ENCODE results near the gene PHF8. TPM values are rescaled to one million over a fixed set of nuclear protein-coding genes. Genes with fewer than 3 reads are reported as not detected.

PHF8 gene
- total RNA-seq, 3 donors from 2014 or later, result 25.3 to 43.5 (median 32.8) TPM

DNA sequence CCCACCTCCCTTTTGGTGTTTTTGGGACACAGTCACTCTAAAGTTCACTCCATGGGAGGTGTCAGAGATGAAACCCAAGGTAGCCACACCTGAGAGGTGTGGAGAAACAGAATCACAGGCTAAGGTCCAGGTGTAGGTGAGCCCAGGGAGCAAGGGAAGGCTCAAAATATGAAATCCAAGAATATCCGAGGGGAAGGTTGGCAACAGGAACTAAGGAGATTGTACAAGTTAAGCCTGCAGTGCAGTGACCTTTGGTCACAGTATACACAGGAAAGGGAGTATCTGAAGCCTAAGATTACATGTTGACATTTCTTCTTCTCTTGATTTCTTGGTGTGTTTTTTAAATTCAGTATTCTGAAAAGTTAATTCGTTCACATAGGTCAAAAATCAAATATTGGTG lies 46.5 kb downstream of the PHF8 start:
- peaks cover 0 to 40% of the 10 kb centered on the region in 2 donors for H3K27me3 ChIP-seq
- H3K27ac ChIP-seq, result no peak overlapping the region
- no peaks in the 10 kb centered on the region for H3K4me1 ChIP-seq
- no peak overlapping the region for H3K4me3 ChIP-seq
- intact Hi-C loops (cut with DNase I; ENCODE audit: low total_unique reads), result no loop called here
- TF ChIP-seq, protein P1, sequence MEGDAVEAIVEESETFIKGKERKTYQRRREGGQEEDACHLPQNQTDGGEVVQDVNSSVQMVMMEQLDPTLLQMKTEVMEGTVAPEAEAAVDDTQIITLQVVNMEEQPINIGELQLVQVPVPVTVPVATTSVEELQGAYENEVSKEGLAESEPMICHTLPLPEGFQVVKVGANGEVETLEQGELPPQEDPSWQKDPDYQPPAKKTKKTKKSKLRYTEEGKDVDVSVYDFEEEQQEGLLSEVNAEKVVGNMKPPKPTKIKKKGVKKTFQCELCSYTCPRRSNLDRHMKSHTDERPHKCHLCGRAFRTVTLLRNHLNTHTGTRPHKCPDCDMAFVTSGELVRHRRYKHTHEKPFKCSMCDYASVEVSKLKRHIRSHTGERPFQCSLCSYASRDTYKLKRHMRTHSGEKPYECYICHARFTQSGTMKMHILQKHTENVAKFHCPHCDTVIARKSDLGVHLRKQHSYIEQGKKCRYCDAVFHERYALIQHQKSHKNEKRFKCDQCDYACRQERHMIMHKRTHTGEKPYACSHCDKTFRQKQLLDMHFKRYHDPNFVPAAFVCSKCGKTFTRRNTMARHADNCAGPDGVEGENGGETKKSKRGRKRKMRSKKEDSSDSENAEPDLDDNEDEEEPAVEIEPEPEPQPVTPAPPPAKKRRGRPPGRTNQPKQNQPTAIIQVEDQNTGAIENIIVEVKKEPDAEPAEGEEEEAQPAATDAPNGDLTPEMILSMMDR (IDR thresholded peaks at IDR 0.05), result no peak
- TF ChIP-seq POLR2A (IDR thresholded peaks at IDR 0.05), result no peak
- no peak for TF ChIP-seq POLR2AphosphoS5 (IDR thresholded peaks at IDR 0.05)
- no peaks in the 10 kb centered on the region for H3K9me3 ChIP-seq
- H3K36me3 ChIP-seq, result no peaks in the 10 kb centered on the region
- DNase-seq (ENCODE audit: low spot score in 2 of 2), result no peak

DNA sequence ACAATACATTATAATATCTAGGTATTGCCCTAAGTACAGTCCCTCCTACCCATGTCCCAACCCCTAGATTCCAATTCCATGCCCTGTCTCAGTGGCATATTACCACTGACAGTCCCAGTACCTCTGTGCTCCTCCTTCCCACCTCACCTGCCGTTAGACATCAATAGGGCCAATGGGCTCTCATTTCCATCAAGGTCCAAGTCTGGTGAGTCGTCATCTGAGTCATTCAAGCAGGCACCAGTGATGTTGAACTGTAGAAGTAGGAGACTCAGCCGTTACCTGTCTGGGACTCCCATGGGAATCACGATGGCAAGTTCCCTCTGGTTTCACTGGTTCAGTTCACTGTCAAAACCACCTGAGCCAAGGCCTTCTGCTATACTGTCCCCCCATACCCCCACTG lies 51.7 kb downstream of the PHF8 start:
- H3K4me1 ChIP-seq, result no peaks in the 10 kb centered on the region
- no peak overlapping the region for H3K27ac ChIP-seq
- H3K4me3 ChIP-seq, result no peak overlapping the region
- H3K36me3 ChIP-seq, result no peaks in the 10 kb centered on the region
- TF ChIP-seq POLR2AphosphoS5 (IDR thresholded peaks at IDR 0.05), result no peak
- H3K27me3 ChIP-seq, result peaks cover 0 to 19% of the 10 kb centered on the region in 2 donors
- intact Hi-C loops (cut with DNase I; ENCODE audit: low total_unique reads), result no loop called here
- no peak for DNase-seq (ENCODE audit: low spot score in 2 of 2)
- H3K9me3 ChIP-seq, result no peaks in the 10 kb centered on the region

DNA sequence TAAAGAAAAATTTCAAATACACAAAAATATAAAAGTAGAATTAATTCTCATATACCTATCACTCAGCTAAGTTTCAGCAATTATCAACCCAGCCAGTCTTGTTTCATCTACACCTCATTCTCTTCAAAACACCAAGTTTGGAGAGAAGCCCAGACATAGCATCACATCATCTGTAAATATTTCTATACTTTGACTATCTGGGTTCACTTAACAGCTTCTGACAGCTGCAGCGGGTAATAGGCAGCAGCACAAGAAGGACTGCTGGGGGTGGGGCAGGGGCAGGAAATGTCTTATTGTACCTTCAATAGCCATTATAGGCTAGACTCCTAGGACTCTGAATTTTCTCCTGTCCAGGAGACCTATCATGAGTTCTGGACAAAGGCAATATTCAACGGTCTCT lies 54.1 kb downstream of the PHF8 start:
- peaks cover 0 to 13% of the 10 kb centered on the region in 2 donors for H3K27me3 ChIP-seq
- no peak for DNase-seq (ENCODE audit: low spot score in 2 of 2)
- no peaks in the 10 kb centered on the region for H3K4me1 ChIP-seq
- H3K27ac ChIP-seq, result no peak overlapping the region
- TF ChIP-seq POLR2A (IDR thresholded peaks at IDR 0.05) (no peak), POLR2AphosphoS5 (IDR thresholded peaks at IDR 0.05) (no peak)
- TF ChIP-seq, protein P1 (IDR thresholded peaks at IDR 0.05), result no peak
- no peaks in the 10 kb centered on the region for H3K36me3 ChIP-seq
- H3K4me3 ChIP-seq, result no peak overlapping the region
- intact Hi-C loops (cut with DNase I; ENCODE audit: low total_unique reads), result no loop called here
- H3K9me3 ChIP-seq, result no peaks in the 10 kb centered on the region

DNA sequence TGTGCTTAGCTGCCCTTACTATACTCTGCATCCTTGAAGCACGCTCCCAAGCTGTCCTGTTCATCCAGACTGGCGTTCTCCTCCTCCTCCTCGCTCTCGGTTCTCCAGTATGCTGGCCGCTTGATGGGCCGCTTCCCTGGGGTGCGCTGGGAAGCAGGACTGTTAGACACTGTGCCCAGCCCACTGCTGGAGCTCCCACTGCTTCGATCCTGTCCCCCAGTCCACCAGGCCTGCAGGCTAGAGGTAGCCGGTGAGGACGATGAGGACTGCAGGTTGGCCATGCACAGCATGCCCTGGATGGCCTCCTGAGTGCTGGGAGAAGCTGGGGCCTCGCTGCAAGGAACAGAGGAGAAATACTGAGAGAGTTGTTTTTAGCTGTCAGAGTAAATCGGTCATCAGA lies 59.4 kb downstream of the PHF8 start:
- no peak for TF ChIP-seq POLR2AphosphoS5 (IDR thresholded peaks at IDR 0.05)
- H3K9me3 ChIP-seq, result no peaks in the 10 kb centered on the region
- no peaks in the 10 kb centered on the region for H3K27me3 ChIP-seq
- no peak overlapping the region for H3K4me3 ChIP-seq
- no peak overlapping the region for H3K27ac ChIP-seq
- intact Hi-C loops (cut with DNase I; ENCODE audit: low total_unique reads), result no loop called here
- H3K36me3 ChIP-seq, result peaks cover 5% of the 10 kb centered on the region
- no peak for DNase-seq (ENCODE audit: low spot score in 2 of 2)
- H3K4me1 ChIP-seq, result no peaks in the 10 kb centered on the region

DNA sequence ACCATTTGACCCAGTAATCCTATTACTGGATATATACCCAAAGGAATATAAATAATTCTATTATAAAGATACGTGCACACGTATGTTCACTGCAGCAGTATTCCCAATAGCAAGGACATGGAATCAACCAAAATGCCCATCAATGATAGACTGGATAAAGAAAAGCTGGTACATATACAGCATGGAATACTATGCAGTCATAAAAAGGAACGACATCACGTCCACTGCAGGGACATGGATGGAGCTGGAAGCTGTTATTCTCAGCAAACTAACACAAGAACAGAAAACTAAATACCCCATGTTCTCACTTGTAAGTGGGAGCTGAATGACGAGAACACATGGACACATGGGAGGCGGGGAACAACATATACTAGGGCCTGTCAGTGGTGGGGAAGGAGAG lies 69.7 kb downstream of the PHF8 start:
- Histone ChIP-seq H3K27ac (no peak overlapping the region), H3K27me3 (no peaks in the 10 kb centered on the region), H3K36me3 (no peaks in the 10 kb centered on the region), H3K4me1 (no peaks in the 10 kb centered on the region), H3K4me3 (no peak overlapping the region), H3K9me3 (peaks cover 2 to 13% of the 10 kb centered on the region in 2 donors)
- TF ChIP-seq, protein P1 (IDR thresholded peaks at IDR 0.05), result no peak
- TF ChIP-seq POLR2AphosphoS5 (IDR thresholded peaks at IDR 0.05) (no peak), POLR2A (IDR thresholded peaks at IDR 0.05) (no peak)
- intact Hi-C loops (cut with DNase I; ENCODE audit: low total_unique reads), result no loop called here
- no peak for DNase-seq (ENCODE audit: low spot score in 2 of 2)

DNA sequence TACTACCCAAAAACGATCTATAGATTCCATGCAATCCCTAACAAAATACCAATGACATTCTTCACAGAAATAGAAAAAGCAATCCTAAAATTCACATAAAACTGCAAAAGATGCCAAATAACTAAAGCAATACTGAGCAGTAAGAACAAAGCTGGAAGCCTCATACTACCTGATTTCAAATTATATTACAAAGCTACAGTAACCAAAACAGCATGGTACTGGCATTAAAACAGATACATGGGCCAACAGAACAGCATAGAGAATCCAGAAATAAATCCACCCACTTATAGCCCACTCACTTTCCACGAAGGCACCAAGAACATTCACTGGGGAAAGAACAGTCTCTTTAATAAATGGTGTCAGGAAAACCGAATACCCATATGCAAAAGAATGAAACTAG lies 74.7 kb downstream of the PHF8 start:
- H3K4me1 ChIP-seq, result no peaks in the 10 kb centered on the region
- H3K9me3 ChIP-seq, result peaks cover 3 to 19% of the 10 kb centered on the region in 2 donors
- DNase-seq (ENCODE audit: low spot score in 2 of 2), result no peak
- no peak overlapping the region for H3K27ac ChIP-seq
- intact Hi-C loops (cut with DNase I; ENCODE audit: low total_unique reads), result no loop called here
- no peaks in the 10 kb centered on the region for H3K36me3 ChIP-seq
- H3K27me3 ChIP-seq, result no peaks in the 10 kb centered on the region
- TF ChIP-seq, protein P1 (IDR thresholded peaks at IDR 0.05), result no peak
- TF ChIP-seq POLR2AphosphoS5 (IDR thresholded peaks at IDR 0.05), result no peak
- TF ChIP-seq POLR2A (IDR thresholded peaks at IDR 0.05), result no peak
- H3K4me3 ChIP-seq, result no peak overlapping the region

Measured in breast epithelium (tissue), 4 donors.